Left renal cortex interstitium (tissue), 4 donors: ENCODE results near the gene HYAL3. TPM values are rescaled to one million over a fixed set of nuclear protein-coding genes. Genes with fewer than 3 reads are reported as not detected.

Experiments
- DNase-seq, 4 donors: peaks; one replicate each; pipeline ENCODE4 v3.0.0-alpha.2; 2013; ENCODE audit warnings: low read depth in 4 of 4, low spot score in 2 of 4, missing footprints in 1 of 4
- polyA plus RNA-seq, 4 donors: library from polyadenylated mRNA; unstranded; fragments of 120-200 nt; gene quantifications; one replicate each; pipeline ENCODE4 v1.2.1, GENCODE V29; 2013; ENCODE audit not compliant: insufficient read length in 4 of 4

The HYAL3 gene
- polyA plus RNA-seq, 4 donors, result 2.8 to 4.3 (median 3.6) TPM

DNA sequence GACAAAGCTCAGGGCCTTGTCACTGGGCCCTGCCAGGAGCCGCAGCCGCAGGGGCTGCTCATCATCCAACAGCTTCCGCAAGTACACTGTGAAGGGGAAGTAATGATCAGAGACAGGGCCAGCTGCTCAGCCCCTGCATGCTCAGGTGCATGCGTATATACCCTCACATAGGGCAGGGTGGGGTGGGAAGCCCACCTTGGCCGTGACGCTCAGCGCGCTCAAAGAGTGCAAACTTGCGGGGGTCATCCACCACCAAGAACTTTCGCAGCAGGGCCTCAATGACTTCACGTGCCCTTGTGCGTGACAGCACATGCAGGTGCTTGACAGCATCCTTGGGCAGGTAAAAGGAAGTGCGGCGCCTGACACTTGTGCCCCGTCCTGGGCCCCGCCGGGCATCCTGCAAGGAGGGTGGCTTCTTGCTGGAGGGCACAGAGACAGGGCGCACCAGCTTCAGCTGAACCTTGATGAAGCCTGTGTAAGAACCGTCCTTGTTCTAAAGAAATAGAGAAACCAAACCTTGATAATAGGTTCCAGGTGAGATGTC, 32.2 kb upstream of the HYAL3 start:
- DNase-seq, result no peak

DNA sequence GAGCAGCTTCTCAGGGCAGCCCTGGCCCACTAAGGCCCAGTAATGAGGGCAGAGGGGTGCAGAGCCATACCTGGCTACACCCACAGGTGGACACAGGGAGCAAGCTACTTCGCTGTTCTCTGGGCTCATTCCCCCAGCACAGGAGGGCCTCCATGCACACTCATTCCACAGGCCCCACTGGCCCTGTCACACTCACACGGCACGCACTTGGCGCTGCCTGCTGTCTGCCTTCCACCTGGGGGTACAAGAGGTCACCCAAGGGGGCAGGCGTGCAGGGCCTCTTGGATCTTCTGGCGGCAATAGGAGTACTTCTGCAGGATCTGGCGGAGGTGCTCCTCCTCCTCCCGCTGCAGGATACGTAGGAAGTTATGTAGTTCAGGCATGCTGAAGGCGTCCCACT, 31.1 kb upstream of the HYAL3 start:
- DNase-seq, result no peak

DNA sequence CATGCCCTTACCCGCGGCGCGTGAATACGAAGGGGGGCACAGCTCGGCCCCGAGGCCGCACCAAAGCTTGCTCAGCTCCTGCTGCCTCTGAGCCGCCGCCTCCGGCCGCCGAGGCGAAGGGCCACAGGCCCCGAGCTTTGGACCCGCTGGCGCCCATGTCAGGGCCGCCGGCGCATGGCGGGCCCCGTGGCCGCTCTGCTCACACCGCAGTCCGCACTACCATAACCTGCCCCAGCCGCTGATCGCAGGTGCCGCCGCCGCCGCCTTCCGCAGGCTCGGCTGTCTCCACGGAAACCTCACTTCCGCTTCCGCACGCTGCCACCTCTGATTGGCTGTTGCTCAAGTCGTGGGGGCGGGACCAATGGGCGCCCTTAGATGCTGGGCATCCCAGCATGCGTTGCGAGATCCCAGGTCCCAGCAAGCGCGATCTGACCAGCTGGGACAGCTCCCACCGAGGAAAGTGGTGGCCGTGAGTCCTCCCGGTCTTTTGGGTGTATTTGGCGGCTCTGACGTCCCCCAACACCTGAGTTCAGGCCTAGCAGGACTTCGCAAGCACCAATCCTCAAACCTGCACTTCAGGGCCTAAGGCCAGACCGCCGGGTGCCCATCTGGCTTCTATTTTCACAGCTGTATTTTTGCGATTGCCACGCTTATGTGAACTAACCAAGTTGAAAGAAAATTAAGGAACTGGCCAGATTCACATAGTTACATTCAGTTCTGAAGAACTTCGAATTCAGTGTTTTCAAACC, 28.9 kb upstream of the HYAL3 start, which contains the start of gene TUSC2:
Gene TUSC2 (minus strand): TSS at position 281 of the 749 bp plus-strand sequence. CDS start 124 bp downstream, at position 157.
- peak in 3 of 4 donors; percentile 88 to 97 (median 93) for DNase-seq

DNA sequence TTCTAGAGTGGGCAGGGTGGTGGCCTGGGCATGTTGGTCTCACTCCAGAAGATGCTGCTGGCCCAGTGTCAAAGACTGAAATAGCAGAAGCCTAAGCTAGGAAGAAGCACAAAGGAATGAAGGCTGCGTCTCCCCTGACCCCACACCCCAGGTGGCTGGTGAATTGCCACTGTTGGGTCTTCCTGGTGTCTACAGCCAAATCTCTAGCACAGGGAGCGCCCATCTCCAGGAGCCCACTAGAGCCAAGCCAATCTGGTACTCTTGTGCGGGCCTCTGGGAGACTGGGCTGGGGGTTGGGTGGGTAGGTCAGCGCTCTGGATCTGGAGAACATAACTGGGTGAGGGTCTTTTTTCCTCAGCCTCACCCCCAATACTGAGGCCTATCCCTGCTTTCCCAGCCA, 27.9 kb upstream of the HYAL3 start:
- no peak for DNase-seq

DNA sequence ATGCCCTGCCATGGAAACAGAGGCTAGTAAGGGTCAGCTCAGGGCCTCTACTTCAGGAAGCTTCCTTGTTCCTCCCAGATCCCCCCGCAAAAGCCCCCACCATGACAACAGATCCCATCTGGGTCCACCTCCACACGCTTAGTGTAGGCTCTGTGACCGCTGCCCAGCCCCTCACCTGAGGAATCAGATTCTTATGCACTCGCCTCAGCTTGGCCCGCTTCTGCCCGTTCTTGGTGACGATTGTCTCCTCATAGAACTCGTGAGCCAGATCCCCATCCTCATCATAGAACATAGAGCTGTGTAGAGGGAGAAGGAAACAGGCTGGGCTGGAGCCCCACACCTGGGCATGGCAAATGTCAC, 27.0 kb upstream of the HYAL3 start:
- DNase-seq, result no peak

DNA sequence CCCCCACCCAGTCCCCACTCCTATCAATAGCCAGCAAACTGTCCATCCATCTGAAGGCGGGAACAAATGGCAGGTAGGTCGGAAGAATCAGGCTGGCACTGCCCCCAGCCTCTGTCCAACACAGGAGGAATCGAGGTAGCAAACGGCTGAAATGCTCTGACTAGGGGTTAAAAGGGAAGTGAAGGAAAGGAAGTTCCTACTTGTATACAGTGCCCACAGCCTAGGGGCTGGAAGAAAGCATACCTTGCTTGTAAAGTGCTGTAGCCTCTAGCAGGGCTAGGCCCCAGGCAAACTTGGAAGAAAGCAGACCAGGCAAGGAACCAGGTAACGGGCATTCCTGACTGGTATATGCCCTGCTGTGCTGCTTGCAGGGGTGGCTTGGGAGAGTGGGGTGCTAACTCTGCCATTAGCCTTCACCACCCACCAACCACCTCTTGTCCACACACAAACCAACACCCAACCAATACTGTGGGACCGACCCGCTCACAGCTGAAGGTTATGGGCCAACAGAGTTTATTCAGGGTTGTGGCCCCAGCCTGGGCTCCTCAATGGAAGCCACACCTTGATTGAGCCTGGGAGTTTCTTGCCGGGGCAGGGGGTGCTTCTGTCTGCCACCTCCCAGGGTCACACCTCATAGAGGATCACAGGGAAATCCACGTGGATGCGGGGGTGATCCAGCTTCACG, 26.4 kb upstream of the HYAL3 start:
- no peak for DNase-seq

DNA sequence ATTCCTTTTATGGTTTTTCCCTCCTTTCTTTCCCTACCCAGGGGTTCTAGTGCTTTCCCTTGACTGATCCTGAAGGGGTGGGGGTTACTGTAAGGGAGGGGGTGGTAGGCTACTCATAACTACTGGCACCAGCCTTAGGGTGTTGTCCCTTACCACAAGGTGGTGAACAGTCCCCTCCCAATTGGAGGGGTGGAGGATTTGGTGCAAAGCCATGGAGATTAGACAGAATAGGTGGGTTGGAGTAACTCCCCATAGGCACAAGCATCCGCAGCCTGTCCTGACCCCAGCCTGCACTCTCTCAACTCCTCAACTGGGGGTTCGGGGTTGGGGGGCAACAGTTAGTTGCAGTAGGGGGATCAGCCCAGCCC, 25.9 kb upstream of the HYAL3 start:
- no peak for DNase-seq

DNA sequence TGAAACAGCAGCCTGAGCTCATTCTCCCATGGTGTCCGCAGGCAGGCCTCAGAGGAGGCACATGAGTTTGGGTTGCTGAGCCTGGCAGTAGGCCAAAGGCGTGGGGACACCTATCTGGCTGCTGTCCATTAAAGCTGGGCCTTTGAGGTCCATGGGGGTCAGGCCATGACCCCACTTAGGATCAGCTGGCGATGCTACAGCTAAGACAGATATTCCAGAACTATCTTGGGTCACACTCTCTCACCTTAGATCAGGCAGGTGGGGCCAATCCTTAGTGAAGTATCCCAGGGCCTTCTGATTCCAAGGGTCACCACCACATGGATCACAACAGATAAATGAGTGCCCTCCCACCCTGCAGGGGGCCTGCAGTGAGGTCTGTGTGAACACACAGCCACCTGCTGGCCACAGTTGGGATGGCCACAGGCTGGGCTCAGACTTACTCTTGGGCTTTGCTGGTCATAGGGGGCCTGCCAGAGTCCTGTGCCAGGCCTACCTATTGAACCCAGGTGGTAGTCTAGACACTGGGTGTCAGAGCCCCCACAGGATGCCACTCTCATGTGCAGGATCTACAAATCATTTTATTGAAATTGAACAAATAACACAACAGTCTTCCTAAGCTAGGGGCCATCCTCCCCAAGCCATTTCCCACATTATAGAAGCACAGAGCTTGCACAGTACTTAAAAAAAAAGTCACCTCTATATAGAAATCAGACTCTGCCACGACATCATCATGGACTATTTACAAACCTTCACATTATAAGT, 25.3 kb upstream of the HYAL3 start:
- no peak for DNase-seq

DNA sequence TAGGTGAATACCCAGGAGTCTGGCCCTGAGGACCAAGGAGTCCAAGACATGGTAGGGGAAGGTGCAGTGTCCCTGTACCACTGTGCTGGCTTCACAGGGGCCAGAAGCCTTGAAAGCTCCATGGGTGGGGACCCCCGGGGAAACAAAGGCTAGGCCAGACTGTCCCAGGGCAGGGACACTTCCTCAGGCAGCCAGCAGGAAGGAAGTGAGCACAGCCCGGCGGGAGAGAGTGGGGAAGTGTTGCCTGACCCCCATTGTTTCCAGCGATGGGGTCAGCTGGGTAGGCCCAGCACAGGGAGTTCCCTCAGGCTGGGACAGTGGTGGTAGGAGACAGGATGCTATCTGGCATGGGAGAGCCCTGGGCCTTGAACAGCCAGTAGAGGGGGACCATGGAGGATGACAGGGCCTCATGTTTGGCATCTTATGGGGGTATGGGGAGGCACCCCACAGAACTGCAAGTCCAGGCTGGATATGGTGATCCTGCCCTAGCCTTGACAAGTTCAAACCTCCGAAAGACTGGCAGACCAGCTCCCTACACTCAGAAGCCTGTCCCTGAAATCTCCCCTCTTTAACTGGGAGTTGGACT, 24.5 kb upstream of the HYAL3 start:
- no peak for DNase-seq

DNA sequence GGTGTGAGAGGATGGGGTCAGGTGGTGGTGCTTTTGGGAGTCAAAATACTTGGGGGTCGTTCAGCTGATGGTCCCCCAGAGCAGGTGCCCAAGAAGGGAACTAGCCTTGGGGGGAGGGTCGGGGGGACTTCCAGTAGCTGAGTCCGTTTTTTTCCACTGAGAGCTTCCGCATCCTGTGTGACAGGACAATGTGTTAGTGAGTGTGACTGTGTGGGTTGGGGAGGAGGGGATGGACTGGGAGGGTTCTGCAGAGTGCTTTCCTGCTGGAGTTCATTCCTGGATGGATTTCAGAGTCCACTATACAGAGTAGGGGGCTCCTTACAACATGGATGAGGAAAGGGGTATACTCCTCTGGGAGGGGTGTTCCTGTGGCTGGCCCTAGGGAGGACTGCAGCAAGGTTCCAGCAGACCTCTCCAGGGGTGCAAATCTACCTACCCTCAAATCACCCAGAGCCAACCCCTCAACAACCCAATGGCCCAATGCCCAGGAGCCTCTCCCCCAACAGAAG, 23.9 kb upstream of the HYAL3 start:
- DNase-seq, result no peak

DNA sequence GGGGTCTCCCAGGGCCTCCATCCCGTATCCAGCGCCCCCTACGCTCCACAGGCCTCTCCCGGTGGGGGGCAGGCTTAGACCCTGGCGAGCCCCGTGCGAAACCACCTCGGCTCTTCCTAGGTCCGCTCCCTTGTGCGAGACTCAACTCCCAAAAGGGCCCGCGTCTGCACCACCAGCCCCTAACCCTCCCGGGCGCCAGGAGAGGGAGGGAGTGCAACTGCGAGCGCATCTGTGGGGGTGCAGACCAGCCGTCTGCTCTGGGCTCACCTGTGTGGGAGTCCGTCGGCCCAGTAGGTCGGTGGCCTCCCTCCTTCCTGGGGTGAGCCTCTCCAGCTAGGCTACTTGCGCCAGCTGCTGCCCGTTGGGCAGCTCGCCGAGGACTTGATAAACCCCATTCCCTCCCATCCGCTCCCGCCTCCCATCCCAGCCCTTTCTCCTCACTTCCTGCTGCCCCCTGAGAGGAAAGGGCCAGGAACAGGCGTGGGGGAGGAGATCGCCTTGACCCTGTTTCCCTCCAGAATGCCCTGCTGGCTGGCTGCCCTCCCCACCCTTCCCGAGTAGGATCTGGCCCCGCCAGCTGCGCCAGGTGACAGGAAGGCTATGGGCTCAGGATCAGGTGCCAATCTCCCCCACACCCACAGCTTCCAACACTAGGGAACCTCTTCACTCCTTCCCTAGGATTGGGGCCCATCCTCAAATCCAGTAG, 23.3 kb upstream of the HYAL3 start, which contains the start of gene HYAL2:
Gene HYAL2 (minus strand): TSS at position 360 of the 706 bp plus-strand sequence. CDS start 2,256 bp downstream, outside the sequence.
- no peak for DNase-seq

DNA sequence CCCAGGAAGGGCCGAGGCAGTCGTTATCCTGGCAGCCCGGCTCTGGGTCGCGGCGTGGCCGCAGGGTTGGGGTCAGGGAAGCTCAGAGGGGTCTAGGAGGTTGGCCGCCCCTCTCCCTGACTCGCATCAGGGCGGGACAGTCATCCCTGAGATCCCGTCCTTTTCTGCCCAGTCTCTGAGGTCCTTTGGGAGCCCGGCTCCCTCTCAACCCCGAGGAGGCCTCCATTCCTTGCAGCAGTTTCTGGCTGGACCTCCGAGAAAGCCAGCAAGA, 22.8 kb upstream of the HYAL3 start:
- no peak for DNase-seq

DNA sequence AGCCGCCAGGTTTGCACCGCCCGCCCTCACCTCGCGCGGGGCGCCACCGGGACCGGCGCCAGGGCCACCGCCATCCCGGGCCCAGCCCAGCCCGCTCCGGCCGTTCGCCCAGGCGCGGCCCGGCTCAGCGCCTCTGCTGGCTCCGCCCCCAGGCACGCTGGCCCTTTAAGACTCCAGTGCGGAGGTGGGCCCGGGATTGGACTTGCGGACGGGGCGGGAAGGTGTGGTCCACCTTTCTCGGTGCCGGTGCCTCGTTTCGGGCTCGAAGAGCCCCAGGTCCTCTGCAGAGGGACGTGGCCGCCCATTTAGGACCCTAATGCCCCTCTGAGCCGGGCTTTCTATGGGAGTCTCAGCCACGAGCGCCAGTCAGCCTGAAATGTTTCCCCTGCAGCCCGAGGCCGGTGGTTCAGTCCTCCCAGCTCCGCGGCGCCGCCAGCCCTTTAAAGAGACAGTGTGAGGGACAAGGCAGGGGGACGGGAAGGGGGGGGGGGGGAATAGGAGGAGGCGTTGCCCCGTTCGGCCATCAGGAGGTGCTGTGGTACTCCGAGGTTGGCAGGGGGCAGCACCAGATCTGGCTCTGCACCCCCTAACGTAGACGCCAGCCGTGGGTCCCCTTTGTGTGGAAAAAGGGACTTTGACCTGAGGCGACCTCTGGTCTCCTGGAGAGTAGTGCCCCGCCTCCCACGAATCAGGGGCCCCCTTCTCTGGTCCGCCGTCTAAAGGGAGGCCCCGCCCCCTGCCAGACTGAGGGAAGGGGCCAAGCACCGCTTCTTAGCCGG, 22.3 kb upstream of the HYAL3 start:
- peak; percentile 81 to 90 (median 86) for DNase-seq

DNA sequence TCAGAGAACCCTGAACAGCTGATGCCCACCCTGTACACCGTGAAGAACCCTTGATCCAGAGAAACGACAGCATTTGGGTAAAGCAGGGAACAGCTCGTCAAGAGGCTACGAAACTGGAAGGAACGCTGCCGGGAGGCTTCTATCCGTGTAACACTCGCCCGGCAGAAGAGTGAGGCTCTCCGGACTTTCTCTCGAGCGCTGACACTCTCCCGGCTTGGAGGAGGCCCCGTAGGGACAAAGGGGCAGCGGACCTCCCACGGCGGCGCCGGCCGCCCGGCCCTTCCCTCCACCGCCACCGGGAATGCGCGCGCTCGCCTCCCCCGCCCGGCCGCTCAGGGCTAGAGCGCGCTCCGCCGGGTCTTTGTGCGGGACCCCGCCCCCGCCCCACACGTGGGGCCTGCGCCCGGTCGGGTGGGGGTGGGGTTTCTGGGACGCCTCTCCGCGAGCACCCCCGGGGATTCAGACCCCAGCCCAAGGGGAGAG, 21.7 kb upstream of the HYAL3 start:
- no peak for DNase-seq

DNA sequence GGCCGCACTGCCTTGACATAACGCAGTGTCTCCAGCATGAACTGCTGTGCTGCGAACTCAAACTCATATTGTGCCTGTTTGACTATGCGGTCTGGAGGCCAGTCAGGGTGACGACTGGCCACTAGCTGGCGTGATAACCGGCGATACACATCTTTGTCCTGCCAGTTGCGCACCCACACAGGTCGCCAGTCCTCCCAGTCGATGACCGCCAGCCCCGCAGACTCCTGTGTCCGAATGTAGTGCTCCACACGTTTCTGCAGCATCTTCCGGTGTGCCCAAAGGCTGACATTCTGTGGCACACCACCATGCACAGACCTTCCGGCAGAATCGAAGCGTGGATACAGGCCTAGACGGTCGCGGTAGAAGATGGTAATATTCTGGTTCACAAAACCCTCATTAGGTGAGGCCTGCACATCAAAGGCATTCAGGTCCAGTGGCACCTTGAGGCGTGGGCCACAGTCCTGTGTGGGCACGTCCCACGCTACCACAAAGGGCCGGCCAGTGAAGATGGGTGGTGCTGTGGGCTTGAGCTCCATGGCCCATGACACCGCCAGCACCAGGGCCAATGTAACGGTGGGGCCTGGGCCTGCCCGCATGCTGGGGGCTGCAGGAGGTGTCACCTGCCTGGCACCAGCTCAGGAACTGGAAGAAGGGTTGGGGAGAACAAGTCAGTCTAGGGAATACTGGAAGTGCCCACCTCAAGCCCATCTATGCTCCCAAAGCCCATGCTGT, 20.9 kb upstream of the HYAL3 start:
- no peak for DNase-seq

DNA sequence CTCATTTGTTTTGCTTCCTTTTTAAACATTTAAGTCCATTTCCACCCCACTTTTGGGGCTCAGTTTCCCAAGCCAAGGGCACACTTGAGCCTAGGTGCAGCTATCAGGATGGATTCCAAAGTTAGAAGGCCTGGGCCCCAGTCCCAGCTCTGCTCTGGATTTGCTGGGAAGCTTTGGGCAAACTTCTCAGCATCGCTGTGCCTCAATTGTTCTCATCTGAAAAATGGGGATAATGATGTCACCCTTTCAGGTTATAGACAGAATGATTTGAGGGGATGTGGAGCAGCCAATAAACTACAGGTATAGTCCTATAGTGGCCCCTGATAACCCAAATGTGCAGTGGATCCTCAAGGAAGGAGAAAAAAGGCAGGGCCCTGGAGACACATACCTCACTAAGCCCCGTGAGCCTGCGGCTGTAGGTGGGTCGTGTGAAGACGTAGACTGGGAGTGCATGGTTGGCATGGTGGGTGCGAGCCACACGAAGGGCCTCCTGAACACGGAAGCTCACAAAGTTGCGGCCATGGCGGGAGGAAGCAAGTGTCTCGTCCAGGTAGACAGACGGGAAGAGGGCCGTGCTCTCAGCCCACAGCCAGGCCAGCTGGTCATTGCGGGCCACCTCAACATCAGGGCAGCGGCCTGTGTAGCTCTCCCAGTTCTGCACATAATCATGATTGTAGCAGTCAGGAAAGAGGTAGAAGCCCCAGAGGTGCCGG, 20.1 kb upstream of the HYAL3 start:
- no peak for DNase-seq

DNA sequence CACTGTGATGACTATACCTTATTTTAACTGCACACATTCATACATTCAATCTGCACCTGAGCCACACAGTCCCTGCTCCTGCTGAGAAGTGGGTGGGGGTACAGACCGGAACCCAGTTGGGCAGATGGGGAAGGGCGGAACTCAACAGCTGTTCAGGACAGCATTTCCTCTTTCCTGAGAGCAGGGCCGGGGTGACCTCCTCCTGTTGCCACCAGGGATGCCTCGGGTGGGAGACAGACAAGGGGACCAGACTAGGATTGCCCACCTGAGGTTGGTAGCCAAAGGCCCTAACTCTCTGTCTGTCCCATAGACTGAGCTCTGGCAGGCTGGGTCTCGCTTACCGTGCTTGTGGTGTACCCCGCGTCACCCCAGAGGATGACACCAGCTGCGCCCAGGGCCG, 19.4 kb upstream of the HYAL3 start:
- DNase-seq, result no peak

DNA sequence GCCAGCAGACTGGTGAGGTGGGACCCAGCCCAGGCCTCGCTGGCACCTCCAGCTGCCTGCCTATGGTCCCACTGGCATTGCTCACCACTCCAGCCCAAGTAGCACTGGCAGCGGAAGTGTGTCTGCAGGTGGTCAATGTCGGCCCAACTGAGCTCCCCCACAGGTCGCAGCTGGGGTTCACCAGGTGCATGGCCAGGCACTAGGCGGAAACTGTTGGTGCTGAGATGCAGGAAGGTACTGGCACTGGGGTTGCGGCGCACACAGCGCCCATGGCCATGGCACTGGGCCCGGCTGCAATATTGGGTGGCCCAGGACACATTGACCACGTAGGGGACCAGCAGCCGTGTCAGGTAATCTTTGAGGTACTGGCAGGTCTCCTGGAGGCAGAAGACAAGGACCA, 19.0 kb upstream of the HYAL3 start:
- DNase-seq, result no peak
